Nephron (organoid): Measurements from ENCODE around the gene FBLL1.

Experiments
- H3K27ac Mint-ChIP-seq, 3 experiments: 2 replicates each; pipeline ENCODE4 v1.8.0; 2020; ENCODE audit warnings: mixed read lengths in 3 of 3, mild to moderate bottlenecking in 2 of 3, moderate library complexity in 1 of 3
- H3K27me3 Mint-ChIP-seq: 2 replicates; pipeline ENCODE4 v1.8.0; 2021; ENCODE audit warnings: low read depth, mild to moderate bottlenecking, moderate library complexity, mixed read lengths
- H3K36me3 Mint-ChIP-seq: 2 replicates; pipeline ENCODE4 v1.8.0; 2020; ENCODE audit warnings: low read depth, mixed read lengths
- H3K4me1 Mint-ChIP-seq: 2 replicates; pipeline ENCODE4 v1.8.0; 2020; ENCODE audit warnings: mixed read lengths
- H3K4me3 Mint-ChIP-seq, 3 experiments: 2 replicates each; pipeline ENCODE4 v1.8.0; 2020; ENCODE audit warnings: mild to moderate bottlenecking in 3 of 3, mixed read lengths in 3 of 3, moderate library complexity in 2 of 3
- H3K9me3 Mint-ChIP-seq: 2 replicates; pipeline ENCODE4 v1.8.0; 2020; ENCODE audit warnings: mixed read lengths
- CTCF ChIP-seq, 3 experiments: fragments of 200-600 bp; sonication (generic); IDR thresholded peaks; one replicate each; pipeline ENCODE4 v1.5.0; 2021; ENCODE audit warnings: antibody characterized with exemption in 3 of 3; ENCODE audit not compliant: unreplicated experiment in 3 of 3

Gene FBLL1

DNA sequence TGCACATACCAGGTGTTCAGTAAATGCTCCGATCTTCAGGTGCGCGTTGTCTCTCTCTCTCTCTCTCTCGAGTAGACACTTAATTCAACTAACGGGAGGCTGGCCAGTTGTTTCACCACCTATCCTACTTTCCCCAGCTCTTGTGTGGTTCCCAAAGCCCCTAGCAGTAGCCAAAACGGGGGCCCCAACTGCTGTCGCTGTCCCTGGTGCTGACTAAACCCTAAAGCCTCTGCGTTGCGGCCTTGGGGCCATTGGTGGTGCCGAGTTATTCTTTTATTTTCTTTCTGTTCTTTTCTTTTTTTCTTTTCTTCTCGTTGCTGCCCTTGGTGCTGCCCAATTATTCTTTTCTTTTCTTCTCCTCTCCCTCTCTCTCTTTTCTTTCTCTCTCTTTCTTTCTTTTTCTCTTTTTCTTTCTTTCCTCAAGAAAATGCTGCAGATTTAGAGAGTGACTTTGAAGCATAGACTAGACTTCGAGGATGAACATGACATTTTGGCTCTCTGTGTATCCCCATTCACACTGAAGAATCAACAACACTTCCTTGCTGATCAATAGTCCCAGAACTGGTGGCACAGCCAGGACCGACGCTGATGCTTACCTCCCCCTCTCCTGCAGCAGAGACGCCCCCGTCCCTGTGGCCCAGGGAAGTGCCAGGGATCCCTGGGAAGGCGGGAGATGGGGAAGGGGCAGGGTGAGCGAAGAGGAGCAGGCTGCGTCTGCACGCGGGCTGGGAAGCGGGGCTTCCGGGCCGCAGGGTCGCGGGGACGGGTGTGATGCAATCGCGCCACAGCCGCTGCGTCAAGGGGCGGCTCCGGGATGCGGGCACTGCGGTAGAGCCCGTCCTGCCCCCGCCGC, at the start of gene FBLL1:
Gene FBLL1, plus strand, starts transcription at position 785 of the 853 bp plus-strand sequence. CDS start 200 bp downstream, outside the sequence.
- no peak within 1 kb of the TSS for H3K27ac Mint-ChIP-seq
- no peaks in the 10 kb centered on the region for H3K4me1 Mint-ChIP-seq
- TF ChIP-seq CTCF (IDR thresholded peaks at IDR 0.05; ENCODE audit: unreplicated experiment in 3 of 3): no peak
- H3K36me3 Mint-ChIP-seq: peaks cover 7% of the 10 kb centered on the region
- peak within 1 kb of the TSS; percentile 82 for H3K4me3 Mint-ChIP-seq
- no peaks in the 10 kb centered on the region for H3K9me3 Mint-ChIP-seq
- peaks cover 43% of the 10 kb centered on the region for H3K27me3 Mint-ChIP-seq

DNA sequence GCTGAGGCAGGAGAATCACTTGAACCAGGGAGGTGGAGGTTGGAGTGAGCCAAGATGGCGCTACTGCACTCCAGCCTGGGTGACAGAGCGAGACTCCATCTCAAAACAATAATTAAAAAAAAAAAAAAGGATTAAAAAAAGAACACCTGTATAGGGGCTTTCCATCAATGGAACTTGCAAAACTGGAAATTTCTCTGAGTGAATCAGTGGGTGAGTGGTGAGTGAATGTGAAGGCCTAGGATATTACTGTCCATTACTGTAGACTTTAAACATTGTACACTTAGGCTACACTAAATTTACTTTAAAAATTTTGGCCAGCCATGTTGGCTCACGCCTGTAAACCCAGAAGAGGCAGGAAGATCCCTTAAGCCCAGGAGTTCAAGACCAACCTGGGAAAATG, 48.5 kb upstream of the FBLL1 start:
- no peaks in the 10 kb centered on the region for H3K4me1 Mint-ChIP-seq
- no peaks in the 10 kb centered on the region for H3K9me3 Mint-ChIP-seq
- H3K27me3 Mint-ChIP-seq: peaks cover 5% of the 10 kb centered on the region
- H3K4me3 Mint-ChIP-seq: no peak overlapping the region
- TF ChIP-seq CTCF (IDR thresholded peaks at IDR 0.05; ENCODE audit: unreplicated experiment in 3 of 3): no peak
- no peaks in the 10 kb centered on the region for H3K36me3 Mint-ChIP-seq
- no peak overlapping the region for H3K27ac Mint-ChIP-seq

DNA sequence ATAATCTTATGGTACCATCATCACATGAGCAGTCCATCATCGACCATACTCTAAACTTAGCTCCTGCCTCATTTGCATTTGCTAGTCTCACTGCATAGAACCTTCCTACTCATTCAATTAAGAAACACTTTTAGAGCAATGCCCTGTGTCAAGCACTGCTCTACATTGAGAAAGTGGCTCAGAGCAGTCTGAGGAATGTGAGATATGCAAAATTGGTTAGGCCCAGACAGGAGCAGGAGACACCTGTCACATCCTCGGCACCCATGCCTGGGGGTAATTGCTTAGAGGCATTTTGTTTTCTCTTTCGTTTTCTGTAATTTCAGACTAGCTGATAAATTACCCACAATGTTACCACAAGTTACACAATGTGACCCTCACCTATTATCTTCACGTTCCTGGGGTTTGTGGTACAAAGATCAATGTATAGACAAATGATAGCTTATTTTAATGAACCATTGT, 47.7 kb upstream of the FBLL1 start:
- H3K27ac Mint-ChIP-seq: no peak overlapping the region
- peaks cover 5% of the 10 kb centered on the region for H3K4me1 Mint-ChIP-seq
- no peaks in the 10 kb centered on the region for H3K9me3 Mint-ChIP-seq
- no peaks in the 10 kb centered on the region for H3K36me3 Mint-ChIP-seq
- no peak overlapping the region for H3K4me3 Mint-ChIP-seq
- TF ChIP-seq CTCF (IDR thresholded peaks at IDR 0.05; ENCODE audit: unreplicated experiment in 3 of 3): no peak
- peaks cover 5% of the 10 kb centered on the region for H3K27me3 Mint-ChIP-seq

- no peaks in the 10 kb centered on the region for H3K36me3 Mint-ChIP-seq
- peaks cover 5% of the 10 kb centered on the region for H3K27me3 Mint-ChIP-seq
- TF ChIP-seq CTCF (IDR thresholded peaks at IDR 0.05; ENCODE audit: unreplicated experiment in 3 of 3): no peak
- H3K4me3 Mint-ChIP-seq: no peak overlapping the region
- H3K27ac Mint-ChIP-seq: no peak overlapping the region
- H3K4me1 Mint-ChIP-seq: peaks cover 8% of the 10 kb centered on the region
- H3K9me3 Mint-ChIP-seq: no peaks in the 10 kb centered on the region
These were observed 46.7 kb upstream of the FBLL1 start for GRCh38 chr5:168482361-168482760.

GRCh38 chr5:168486136-168486879, 42.8 kb upstream of the FBLL1 start, which contains the start of gene RARS1:
RARS1 (plus strand) TSS chr5:168486471; CDS start chr5:168486499, 28 bp downstream.
- H3K4me1 Mint-ChIP-seq: peaks cover 13% of the 10 kb centered on the region
- H3K27me3 Mint-ChIP-seq: peaks cover 5% of the 10 kb centered on the region
- TF ChIP-seq CTCF (IDR thresholded peaks at IDR 0.05; ENCODE audit: unreplicated experiment in 3 of 3): peak; percentile 92 to 95 (median 93)
- peak within 1 kb of the TSS; percentile 100 for H3K4me3 Mint-ChIP-seq
- peak within 1 kb of the TSS; percentile 93 to 98 (median 96) for H3K27ac Mint-ChIP-seq
- H3K9me3 Mint-ChIP-seq: no peaks in the 10 kb centered on the region
- H3K36me3 Mint-ChIP-seq: peaks cover 25% of the 10 kb centered on the region
